GM19467 (cell line): ENCODE measurements around the gene PRDM16.

Experiments
- ATAC-seq: cut with Tn5 transposase; IDR thresholded peaks from one replicate; pipeline ENCODE4 v1.9.1; 2021; ENCODE audit warnings: mild to moderate bottlenecking, moderate library complexity; ENCODE audit not compliant: unreplicated experiment

Gene PRDM16

GRCh38 chr1:3120994-3121393, 52.0 kb downstream of the PRDM16 start:
- ATAC-seq, result no peak

DNA sequence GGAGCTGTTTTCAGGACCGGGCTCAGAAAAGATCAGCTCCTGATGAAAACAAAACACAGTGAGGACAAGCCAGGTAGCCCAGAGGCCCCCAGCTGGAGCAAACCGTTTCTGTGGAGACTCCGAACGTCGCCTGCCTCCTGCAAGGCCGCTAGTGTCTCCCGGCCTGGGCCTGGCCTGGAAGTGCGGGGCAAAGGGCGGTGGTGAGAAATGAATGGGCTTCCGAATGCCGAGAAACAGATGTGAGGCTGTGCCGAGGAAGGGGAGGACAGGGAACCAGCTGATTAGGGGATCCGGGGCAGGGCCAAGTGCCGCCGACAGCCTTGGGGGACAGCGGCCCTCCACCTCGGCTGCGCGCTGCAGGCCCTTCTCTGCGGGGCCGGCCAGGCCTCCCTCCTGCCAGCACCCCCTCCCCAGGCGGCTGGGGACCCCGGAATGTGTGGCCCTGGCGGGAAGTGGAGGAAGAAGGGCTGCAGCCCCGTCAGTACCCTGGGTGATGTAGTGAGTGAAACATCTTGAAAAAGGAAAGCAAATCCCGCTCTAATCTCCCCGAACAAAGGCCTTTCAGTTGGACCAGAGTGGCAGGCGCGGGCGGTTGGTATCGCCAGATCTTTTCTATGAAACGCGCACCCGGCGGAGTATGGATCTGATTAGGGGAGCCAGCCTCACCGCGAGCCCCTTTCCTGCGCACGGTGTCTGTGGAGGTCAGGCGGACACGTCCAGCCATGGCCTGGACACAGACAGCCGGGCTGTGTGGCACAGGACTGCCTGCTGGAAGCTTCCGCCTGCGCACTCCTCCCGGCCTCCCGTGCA, 52.6 kb downstream of the PRDM16 start:
- no peak for ATAC-seq

GRCh38 chr1:3122311-3122710, 53.3 kb downstream of the PRDM16 start:
- ATAC-seq, result no peak

- no peak for ATAC-seq
These were observed 55.2 kb downstream of the PRDM16 start for GRCh38 chr1:3124246-3124645.

GRCh38 chr1:3125078-3125477, 56.1 kb downstream of the PRDM16 start:
- no peak for ATAC-seq

DNA sequence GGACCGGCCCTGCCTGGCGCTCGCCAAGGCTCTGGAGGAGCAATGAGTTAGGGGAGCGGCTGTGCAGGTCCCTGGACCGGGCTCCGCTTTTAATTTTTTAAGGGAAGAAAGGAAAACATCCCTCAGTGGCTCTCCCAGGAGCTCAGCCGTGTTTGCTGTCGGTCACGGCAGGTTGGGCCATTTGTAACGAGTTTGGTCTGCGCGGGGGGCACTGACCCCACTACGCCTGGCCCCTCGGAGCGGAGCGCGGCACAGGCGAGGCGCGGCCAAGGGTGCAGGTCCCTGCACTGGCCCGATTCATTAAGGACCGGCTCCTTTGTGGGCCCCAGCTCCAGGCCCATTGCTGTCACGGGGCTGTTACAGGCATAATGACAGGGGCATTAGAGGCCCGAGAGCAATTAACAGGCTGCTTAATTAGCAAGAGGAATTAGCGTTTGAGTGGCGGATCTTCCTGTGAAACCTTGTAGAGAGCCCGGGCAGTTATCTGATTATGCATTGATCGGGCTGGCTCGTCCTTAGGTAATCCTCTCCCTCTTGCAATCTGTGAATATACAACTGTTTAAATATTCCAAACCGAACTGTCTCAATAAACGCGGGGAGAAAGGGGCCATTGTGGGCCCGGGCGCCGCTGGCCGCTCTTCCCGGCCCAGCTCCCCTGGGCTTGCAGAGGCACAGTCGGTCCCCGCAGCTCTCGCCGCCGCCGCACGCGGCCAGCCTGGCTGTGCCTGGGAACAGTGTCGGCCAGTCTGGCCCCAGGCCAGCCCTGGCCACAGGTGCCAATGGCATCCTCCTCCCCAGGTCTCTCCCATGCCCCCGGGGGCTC, 56.8 kb downstream of the PRDM16 start:
- ATAC-seq, result no peak

- ATAC-seq, result no peak
These were observed 58.0 kb downstream of the PRDM16 start for GRCh38 chr1:3126756-3127678.

DNA sequence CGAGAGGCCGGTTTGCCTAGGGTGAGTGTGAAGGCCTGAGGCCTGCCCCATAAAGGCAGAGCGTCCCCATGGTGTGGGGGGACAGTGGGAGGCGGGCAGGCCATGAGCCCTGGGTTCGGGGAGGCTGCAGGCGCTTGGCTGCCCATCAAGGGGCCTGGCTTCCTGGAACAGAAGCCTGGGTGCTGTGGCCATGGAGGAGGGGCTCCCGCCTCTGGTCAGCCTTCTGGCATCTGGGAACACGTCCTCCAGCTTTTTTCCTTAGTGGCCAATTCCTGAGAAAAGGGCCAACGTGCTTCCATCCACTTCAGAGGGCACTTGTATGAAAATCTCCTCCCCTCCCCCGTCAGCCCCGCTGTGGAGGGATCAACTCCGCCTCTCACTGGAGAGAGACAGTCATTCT, 58.7 kb downstream of the PRDM16 start:
- ATAC-seq, result no peak

- no peak for ATAC-seq
These were observed 59.6 kb downstream of the PRDM16 start for GRCh38 chr1:3128431-3129132.

- ATAC-seq, result no peak
These were observed 60.1 kb downstream of the PRDM16 start for GRCh38 chr1:3129133-3129490.

- ATAC-seq, result no peak
These were observed 61.3 kb downstream of the PRDM16 start for GRCh38 chr1:3130268-3130667.

DNA sequence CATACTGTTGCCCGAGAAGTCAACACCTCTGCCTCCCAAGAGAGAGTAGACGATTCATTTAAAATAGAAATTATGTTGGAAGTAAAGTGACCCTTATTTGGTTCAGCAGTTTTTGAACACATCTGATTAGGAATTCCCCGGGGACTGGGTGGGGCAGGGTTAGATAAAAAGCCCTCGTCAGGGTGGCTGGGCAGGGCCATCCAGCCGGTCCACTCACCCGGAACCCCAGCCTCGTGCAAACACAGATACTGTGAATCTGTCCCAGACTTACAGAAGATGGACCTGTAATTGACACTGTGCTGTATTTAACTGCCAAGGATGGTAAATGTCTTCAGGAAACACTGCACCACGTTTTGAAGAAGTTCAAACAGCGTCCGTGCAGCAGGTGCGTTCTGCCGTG, 63.7 kb downstream of the PRDM16 start:
- ATAC-seq, result no peak

DNA sequence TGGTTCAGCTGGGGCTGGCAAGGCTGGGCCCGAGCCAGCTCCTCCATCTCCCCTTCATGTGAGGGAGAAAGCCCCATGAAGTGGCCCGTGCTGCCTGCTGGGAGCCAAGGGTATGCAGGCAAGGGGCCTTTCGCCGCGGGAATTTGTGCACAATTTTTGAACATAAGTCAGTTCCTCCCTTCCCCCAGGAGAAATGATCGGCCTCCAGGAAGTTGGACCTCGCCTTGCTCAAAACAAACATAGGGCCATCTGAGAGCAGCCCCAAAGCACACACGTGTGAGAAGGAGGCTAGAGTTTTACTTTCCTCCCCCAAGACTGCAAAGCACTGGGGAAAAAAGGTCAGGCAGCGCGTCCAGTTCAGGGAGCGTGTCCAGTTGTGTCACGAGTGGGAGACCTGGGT, 64.7 kb downstream of the PRDM16 start:
- ATAC-seq, result no peak

DNA sequence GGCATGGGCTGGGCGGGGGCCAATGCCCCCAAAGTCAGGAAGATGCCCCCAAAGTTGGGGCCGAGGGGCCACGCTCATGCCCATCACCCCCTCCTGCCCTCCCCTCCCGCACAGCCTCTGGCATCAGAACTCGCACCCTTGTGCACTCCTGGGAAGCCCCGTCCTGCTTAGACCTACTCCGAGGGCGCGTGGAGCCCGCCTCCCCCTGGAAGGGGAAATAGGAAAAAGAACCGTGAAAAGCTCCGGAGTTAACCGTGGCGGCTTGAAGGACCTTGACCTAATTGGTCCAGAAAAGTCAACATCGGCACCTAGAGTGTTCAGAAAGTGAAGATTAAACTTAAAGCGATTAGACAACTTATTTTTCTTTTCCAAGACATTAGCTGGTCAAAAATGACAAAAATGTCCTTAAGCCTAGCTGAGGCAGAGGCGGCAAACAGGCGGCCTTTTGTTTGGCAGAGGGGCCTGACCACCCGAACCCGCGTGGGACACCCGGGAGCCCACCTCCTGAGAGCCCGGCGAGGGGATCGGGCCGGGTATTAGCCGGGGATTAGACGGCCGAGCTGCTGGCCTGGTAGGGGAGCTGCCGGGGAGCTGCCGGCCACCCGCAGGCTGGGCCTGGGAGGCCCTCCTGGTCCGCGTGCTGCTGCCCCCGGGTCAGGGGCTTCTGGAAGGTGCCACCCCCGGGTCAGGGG, 65.5 kb downstream of the PRDM16 start:
- no peak for ATAC-seq

DNA sequence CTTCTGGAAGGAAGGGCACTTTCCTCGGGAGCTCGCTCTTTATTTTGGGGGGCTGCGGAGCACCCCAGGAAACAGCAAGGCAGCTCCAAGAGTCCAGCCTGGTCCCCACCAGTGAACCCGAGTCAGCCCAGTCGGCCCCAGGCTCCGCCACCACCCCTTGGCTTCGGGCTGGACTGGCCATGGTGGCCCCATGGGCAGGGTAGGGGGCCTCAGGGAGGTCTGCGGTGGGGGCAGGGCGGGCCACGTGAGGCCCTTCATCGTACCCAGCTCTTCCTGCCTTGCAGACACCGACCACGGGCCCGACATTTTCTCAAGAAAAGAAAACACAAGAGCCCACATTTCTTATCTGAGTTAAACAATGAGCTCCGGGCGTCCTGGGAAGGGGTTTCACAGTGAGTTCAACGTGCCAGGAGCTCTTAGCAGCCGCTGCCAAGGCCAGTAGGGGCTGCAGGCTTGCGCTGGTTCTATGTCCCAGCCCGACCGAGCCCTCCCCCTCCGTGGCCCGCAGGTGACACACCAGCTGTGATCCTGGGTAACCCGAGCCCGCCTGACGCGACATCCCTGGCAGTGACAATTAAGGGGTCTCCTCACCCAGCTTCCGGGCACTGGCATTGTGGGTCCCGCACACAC, 66.2 kb downstream of the PRDM16 start:
- ATAC-seq, result no peak

GRCh38 chr1:3135744-3136455, 66.9 kb downstream of the PRDM16 start:
- no peak for ATAC-seq

- no peak for ATAC-seq
These were observed 67.5 kb downstream of the PRDM16 start for GRCh38 chr1:3136532-3136931.

DNA sequence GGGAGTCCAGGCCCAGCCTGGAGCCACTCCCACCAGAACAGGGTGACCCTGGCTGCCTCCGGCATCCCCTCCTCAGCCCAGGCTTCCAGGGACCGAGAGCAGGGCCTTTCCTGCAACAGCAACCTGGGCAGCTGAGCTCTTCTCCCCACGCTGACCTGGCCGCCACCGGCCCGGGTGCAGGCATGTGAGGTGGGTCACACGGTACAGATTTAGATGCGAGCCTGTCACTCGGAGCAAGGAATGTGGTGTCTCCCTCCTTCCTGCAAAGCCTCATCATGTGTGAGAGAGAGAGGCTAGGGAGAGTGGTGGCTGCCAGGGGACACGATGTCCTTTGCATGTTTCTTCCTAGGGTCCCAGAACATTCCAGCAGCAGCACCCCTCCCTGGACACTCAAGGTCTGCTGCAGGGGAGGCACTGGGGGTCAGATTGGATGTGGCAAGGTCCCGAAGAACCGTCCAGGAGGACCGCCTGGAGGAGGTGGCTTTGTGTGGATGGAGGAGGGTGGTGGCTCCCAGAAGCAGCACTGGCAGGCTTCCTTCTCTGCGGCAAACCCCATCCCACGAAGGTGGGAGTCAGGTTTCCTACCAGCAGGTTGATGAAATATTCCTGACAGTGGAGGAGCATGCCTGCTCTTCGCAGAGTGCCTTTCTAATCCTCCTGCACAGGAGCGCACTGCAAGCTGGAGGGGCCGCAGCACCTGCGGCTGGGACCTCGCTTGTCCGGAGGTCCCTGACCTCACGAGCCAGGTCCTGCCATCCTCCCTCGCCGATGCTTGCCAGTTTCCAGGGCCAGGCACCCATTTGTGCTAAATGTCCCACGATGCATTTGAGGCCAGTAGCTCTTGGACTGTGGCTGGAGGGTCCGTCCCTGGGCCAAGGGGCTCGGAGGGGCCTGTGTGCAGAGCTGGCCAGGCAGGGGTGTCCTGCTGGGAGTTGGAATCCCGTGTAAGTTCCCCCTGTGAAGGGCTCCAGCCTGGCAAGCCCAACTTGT, 68.4 kb downstream of the PRDM16 start:
- ATAC-seq, result no peak
